ENCODE measurements around the gene GIGYF1.
"Not testable (repeated sequence)": the region's sequence is repeated elsewhere in the genome, so short reads cannot be mapped to it uniquely, and the experiment has no call there.

GIGYF1 gene, protein sequence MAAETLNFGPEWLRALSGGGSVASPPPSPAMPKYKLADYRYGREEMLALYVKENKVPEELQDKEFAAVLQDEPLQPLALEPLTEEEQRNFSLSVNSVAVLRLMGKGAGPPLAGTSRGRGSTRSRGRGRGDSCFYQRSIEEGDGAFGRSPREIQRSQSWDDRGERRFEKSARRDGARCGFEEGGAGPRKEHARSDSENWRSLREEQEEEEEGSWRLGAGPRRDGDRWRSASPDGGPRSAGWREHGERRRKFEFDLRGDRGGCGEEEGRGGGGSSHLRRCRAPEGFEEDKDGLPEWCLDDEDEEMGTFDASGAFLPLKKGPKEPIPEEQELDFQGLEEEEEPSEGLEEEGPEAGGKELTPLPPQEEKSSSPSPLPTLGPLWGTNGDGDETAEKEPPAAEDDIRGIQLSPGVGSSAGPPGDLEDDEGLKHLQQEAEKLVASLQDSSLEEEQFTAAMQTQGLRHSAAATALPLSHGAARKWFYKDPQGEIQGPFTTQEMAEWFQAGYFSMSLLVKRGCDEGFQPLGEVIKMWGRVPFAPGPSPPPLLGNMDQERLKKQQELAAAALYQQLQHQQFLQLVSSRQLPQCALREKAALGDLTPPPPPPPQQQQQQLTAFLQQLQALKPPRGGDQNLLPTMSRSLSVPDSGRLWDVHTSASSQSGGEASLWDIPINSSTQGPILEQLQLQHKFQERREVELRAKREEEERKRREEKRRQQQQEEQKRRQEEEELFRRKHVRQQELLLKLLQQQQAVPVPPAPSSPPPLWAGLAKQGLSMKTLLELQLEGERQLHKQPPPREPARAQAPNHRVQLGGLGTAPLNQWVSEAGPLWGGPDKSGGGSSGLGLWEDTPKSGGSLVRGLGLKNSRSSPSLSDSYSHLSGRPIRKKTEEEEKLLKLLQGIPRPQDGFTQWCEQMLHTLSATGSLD (N-terminal part only)

DNA sequence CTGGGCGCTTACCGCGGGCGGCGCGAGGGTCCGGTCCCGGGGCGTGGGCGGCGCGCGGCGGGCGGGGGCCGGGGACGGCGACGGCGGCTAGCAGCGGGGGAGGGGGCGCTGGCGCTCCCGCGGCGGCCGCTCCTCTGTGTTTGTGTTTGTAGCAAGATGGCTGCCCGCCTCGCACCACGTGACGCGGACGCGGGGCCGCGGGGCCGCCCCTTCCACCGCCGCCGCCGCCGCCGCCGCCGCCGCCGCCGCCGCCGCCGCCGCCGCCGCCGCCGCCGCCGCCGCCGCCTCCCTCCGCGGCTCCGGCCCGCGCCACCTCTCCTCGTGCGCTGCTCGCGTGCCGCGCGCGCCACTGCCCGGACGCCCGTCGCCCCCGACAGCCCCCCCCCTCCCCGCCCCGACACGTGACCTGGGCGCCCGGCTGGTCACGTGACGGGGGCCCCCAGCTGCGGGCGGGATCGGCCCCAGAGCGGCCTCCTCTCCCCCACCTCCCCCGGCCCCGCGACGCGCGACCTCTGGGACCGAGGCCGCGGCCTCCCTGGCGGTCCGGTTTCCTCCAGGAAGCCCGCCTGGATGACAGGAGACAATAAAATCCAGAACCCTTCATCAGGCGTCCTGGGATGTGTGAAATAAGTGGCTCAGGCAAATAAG is at the start of gene GIGYF1:
GIGYF1 (minus strand) TSS at position 153 of the 648 bp plus-strand sequence. CDS start 6,012 bp downstream, outside the sequence.
- peak; percentile 82 for DNase-seq

DNA sequence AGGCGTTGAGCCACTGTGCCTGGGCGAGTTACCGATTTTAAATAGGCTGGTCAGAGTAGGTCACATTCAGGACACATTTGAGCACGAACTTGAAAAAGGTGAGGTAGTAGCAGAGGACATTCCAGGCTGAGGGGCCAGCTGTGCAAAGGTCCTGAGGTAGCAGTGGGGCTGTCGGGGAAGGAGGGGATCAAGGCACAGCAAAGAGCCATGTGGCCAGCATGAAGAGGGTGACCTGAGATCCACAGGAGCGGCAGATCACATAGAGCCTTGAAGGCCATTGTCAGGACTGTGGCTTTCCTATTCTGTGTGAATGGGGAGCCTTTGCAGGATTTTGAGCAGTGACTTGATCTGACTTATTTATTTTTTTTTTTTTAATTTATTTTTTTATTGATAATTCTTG is 45.9 kb upstream of the GIGYF1 start:
- DNase-seq = no peak

DNA sequence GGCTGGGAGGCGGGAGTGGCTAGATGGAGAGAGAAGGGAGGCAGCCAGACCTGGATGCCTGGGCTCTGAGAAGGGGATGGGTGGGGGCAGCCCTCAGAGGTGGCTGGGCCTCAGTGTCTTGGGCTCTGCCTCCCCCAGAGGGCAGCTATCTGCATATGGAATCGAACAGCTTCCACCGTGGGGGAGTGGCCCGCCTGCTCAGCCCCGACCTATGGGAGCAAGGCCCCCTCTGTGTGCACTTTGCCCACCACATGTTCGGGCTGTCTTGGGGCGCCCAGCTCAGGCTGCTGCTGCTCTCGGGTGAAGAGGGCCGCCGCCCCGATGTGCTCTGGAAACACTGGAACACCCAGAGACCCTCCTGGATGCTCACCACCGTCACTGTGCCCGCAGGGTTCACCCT is 42.6 kb upstream of the GIGYF1 start:
- DNase-seq = no peak

DNA sequence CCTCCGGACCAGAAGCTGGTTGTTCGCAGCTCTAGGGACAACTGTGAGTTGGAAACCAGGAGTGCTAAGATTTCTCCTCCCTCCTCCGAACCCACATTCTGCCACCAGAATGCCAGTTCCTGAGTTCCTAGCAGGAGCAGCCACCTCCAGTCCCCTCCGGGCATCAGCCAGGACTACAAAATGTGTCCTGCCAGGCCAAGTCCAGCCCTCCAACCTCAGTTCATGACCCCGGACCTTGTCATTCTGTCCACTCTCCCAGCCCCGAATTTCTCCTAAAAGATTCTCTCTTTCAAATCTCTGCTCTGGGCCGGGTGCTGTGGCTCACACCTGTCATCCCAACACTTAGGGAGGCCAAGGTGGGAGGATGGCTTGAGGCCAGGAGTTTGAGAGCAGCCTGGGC is 41.7 kb upstream of the GIGYF1 start:
- DNase-seq = no peak

DNA sequence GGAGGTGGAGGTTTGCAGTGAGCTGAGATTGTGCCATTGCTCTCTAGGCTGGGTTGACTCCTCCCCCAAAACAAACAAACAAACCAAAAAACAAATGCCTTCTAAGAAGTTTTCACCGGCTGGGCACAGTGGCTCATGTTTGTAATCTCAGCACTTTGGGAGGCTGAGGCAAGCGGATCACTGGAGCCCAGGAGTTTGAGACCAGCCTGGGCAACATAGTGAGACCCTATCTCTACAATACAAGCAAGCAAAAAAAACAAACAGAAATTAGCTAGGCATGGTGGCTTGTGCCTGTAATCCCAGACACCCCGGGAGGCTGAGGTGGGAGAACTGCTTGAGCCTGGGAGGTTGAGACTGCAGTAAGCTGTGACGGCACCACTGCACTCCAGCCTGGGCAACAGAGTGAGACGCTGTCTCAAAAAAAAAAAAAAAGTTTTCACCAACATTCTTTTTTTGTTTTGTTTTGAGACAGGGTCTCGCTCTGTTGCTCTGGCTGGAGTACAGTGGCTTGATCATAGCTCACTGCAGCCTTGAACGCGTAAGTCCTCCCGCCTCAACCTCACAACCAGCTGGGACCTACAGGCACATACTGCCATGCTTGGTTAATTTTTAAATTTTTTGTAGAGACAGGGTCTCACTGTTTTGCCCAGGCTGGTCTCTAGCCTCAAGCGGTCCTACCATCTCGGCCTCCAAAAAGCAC is 38.0 kb upstream of the GIGYF1 start:
- no peak for DNase-seq

DNA sequence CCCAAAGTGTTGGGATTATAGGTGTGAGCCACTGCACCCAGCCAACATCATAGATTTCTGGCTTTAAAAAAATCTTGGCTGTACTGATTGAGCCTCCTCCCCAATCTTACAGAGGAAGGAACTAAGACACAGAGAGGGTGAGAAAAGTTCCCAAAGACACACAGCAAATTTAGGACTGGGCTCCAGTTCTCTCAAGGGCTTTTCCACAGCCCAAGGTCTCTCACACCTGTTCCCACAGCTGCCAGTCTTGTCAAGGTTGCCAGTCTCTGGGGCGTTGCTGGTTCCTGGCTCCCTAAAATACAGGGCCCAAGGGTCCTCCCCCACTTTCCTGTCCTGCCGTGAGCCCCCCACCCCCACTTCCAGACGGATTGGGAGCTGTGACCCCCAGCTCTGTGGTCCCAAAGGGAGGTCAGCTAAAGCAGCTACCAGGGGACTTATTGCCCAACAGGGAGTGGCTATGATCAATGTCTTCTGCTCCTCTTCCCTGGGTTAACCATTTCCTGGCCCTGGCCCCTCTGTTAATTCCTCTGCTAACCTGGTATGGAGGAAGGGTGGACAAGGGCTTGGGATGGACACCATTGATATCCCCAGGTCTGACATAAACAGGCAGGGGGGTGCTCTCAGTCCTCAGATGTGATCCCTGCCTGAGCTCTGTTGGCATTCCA is 36.2 kb upstream of the GIGYF1 start:
- DNase-seq = no peak

DNA sequence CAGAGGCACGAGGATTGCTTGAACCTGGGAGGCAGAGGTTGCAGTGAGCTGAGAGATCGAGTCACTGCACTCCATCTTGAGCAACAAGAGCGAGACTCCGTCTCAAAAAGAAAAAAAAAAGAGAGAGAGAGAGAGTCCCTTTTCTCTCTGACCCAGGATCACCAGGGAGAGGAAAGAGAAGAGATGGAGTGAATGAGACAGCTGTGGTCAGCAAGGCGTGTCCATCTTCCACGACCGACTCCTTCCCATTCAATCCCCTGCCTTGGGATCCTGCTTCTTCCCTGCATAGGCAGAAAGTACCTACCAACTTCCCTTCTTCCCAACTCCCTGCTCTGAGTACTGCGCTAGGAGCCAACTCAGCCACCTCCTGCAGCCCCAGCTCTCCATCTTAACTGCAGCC is 34.1 kb upstream of the GIGYF1 start:
- no peak for DNase-seq

DNA sequence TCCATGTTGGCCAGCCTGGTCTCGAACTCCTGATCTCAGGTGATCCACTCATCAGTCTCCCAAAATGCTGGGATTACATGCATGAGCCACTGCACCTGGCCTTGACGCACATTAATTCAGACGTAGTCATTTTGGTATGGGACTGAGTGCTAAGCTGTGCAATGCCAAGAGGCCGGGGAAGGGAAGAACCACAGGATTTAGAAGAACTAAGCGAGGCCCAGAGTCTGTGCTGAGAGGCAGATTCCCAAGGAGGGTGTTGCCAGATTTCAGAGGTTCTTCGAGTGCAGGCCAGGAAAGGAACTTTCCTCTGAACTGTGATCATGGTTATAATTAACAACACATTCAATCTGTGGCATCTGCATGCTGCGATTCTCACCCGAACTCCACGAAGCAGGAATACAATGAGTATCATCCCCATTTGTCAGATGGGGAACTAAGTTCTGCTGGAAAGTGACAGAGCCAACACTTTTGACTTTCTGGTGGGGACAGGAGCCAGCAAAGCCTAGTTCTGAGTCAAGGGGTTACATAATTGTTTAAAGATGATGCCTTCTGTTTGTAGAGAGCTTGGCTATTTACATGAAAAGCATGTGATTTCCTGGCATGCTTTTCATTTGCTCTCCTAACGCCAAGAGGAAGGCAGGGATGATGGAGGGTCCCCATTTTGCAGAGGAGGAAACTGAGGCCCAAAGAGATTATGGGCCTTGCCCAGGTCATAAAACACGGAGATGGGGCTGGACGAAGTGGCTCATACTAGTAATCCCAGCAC is 33.1 kb upstream of the GIGYF1 start:
- DNase-seq = peak; percentile 82

DNA sequence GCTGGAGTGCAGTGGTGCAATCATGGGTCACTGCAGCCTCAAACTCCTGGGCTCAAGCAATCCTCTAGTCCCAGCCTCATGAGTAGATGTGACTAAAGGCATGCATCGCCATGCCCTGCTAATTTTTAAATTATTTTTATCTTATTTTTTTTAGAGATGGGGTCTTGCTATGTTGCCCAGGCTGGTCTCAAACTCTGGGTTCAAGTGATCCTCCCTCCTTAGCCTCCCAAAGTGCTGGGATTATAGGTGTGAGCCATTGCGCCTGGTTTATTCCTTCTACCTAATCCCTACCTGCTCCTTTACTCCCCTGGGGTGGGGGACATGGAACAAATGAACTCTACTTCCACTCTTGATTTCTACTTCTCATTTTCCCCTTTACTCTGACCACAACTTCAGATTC is 30.3 kb upstream of the GIGYF1 start:
- not testable (repeated sequence) for DNase-seq

DNA sequence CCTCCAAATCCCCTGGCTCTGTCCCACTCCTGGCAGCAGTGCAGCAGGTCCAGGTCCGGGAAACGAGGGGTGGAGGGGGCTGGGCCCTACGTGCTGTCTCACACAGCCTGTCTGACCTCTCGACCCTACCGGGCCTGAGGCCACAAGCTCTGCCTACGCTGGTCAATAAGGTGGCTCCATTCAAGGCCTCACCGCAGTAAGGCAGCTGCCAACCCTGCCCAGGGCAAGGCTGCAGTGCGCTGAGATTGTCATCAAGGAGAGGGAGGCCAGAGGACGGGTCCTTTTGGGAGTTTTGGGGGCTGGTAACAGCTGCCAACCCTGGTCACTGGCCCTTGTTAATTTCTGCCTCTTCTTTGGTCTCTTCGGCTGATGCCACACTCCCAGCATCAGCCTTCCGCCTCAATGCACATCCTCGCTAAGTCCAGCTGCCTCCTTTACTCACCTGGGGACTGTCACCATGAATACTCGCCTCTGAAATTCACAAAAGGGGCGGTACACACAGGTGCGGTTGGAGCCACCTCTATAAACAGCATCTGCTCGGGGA is 29.8 kb upstream of the GIGYF1 start:
- no peak for DNase-seq

DNA sequence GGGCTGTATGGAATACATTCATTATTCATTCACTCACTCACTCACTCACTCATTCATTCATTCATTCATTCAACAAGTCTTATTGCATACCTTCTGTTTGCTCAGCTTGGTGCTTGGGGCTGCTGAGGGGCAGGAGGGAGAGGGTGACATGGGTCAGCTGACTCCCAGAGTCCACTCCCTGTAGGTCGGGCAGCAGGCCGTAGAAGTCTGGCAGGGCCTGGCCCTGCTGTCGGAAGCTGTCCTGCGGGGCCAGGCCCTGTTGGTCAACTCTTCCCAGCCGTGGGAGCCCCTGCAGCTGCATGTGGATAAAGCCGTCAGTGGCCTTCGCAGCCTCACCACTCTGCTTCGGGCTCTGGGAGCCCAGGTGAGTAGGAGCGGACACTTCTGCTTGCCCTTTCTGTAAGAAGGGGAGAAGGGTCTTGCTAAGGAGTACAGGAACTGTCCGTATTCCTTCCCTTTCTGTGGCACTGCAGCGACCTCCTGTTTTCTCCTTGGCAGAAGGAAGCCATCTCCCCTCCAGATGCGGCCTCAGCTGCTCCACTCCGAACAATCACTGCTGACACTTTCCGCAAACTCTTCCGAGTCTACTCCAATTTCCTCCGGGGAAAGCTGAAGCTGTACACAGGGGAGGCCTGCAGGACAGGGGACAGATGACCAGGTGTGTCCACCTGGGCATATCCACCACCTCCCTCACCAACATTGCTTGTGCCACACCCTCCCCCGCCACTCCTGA is 28.6 kb upstream of the GIGYF1 start:
- DNase-seq = no peak

DNA sequence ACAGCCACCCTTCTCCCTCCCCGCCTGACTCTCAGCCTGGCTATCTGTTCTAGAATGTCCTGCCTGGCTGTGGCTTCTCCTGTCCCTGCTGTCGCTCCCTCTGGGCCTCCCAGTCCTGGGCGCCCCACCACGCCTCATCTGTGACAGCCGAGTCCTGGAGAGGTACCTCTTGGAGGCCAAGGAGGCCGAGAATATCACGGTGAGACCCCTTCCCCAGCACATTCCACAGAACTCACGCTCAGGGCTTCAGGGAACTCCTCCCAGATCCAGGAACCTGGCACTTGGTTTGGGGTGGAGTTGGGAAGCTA is 27.4 kb upstream of the GIGYF1 start:
- no peak for DNase-seq

DNA sequence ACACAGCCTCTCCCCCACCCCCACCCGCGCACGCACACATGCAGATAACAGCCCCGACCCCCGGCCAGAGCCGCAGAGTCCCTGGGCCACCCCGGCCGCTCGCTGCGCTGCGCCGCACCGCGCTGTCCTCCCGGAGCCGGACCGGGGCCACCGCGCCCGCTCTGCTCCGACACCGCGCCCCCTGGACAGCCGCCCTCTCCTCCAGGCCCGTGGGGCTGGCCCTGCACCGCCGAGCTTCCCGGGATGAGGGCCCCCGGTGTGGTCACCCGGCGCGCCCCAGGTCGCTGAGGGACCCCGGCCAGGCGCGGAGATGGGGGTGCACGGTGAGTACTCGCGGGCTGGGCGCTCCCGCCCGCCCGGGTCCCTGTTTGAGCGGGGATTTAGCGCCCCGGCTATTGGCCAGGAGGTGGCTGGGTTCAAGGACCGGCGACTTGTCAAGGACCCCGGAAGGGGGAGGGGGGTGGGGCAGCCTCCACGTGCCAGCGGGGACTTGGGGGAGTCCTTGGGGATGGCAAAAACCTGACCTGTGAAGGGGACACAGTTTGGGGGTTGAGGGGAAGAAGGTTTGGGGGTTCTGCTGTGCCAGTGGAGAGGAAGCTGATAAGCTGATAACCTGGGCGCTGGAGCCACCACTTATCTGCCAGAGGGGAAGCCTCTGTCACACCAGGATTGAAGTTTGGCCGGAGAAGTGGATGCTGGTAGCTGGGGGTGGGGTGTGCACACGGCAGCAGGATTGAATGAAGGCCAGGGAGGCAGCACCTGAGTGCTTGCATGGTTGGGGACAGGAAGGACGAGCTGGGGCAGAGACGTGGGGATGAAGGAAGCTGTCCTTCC is 26.8 kb upstream of the GIGYF1 start:
- no peak for DNase-seq

DNA sequence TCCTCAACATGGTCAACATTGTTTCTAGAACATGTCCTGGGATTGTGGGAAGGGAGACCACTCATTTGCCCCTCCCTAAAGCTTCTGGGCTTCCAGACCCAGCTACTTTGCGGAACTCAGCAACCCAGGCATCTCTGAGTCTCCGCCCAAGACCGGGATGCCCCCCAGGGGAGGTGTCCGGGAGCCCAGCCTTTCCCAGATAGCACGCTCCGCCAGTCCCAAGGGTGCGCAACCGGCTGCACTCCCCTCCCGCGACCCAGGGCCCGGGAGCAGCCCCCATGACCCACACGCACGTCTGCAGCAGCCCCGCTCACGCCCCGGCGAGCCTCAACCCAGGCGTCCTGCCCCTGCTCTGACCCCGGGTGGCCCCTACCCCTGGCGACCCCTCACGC is 26.2 kb upstream of the GIGYF1 start, which contains the start of gene EPO:
EPO (plus strand) TSS at position 190 of the 392 bp plus-strand sequence. CDS start 513 bp downstream, outside the sequence.
- DNase-seq = no peak

DNA sequence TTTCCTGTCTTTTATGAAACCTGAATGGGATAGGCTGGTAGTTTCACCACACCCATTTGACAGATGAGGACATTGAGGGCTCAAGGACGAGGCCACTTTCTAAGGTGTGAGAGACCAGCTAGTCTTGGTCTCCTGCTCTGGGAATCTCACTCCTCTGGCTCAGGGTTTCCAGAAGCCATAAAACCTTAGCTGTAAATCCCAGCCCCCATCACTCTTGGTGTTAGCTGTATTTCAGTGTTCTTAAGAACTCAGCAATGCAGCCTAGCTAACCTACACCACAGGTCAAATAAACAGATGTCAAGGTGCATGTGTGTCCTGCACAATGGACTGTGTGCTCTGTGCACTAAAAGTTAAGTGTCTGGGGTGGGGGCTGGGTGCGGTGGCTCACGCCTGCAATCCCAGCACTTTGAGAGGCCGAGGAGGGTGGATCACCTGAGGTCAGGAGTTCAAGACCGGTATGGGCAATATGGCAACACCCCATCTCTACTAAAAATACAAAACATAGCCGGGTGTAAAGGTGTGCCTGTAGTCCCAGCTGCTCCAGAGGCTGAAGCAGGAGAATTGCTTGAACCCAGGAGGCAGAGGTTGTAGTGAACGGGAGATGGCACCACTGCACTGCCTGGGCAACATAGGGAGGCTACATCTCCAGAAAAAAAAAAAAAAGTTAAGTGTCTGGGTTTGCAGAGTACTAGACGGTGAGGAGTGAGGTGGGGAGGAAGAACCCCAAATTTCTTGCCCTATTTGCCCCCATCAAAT is 25.7 kb upstream of the GIGYF1 start:
- no peak for DNase-seq

DNA sequence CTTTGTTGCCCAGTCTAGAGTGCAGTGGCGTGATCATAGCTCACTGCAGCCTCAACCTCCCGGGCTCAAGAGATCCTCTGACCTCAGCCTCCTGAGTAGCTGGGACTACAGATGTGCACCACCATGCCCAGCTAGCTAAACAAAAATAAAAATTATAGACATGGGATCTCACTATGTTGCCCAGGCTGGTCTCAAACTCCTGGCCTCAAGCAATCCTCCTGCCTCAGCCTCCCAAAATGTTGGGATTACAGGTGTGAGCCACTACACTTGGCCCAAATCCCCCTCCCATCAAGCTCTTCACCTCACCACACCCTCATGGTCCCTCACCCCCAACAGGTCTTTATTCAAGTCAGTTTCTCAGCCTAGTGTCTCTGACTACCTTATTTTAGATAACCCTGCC is 23.0 kb upstream of the GIGYF1 start:
- DNase-seq = not testable (repeated sequence)

DNA sequence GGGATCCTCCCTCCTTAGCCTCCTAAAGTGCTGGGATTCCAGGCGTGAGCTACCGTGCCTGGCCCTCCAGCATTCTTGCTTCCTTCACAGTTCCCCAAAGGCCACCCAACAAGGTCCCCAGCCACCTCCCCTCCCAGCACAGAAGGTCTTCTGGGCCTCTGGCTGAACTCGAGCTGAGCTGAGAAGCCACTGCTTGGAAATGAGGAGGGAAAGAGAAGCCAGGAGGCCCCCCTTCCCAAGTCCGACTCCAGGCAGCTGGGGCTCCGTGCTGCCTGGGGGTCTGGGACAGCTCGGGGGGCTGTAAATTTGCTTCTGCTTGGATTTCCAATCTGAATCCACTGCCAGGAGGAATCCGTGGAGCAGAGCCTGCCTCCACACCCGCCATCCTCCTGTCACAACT is 20.7 kb upstream of the GIGYF1 start:
- no peak for DNase-seq

DNA sequence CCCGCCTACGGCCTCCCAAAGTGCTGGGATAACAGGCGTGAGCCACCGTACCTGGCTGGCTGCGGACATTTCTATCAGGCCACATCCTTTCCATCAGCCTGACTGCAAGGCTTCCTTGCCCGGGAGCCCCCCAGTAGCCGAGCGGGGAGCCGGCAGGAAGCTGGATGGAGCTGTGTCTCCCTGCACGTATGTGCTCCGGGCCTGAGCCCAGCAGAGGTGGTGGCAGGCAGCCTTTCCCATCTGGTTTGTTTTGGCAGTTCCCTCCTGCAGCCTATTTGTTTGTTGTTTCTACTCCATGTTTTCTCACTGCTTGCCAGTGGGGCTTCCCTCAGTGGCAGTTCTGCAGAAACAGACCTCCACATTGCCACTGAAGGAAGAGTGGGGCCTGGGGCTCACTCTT is 17.3 kb upstream of the GIGYF1 start:
- DNase-seq = no peak

DNA sequence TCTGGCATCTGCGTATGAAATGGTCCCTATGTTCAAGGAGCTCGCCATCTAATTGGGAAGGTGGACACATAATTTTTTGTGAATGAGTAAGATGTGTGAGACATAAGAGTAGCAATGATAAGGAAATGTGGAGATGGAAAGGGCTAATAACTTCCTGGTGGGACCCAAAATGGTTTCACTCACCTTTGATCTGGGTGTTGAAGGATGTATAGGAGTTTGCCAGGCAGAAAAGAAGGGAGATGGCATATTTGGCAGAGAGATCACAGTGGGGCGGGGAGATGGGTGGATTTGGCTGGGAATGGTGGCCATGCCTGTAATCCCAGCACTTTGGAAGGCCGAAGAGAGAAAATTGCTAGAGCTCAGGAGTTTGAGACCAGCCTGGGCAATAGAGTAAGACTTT is 16.4 kb upstream of the GIGYF1 start:
- DNase-seq = no peak
